ENCODE results near the gene SLC12A2.

The SLC12A2 gene

DNA sequence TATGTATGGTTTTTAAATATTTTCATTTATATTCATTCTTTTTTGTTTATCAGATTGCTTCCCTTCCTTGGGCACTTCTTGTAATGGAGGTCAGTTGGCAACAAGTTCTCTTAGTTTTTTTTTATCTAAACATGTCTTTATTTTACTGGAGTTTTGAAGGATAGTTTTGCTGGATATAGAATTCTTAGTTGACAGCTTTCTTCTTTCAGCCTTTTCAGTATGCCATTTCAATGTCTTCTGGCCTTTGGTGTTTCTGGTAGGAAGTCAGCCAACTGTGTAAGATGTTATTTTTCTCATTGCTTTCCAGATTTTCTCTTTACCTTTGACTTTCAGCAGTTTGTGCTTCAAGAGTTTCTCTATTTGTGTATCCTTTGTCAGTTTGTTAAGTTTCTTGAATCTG is 14.2 kb downstream of the SLC12A2 start:
- FAIRE-seq, result no peak

DNA sequence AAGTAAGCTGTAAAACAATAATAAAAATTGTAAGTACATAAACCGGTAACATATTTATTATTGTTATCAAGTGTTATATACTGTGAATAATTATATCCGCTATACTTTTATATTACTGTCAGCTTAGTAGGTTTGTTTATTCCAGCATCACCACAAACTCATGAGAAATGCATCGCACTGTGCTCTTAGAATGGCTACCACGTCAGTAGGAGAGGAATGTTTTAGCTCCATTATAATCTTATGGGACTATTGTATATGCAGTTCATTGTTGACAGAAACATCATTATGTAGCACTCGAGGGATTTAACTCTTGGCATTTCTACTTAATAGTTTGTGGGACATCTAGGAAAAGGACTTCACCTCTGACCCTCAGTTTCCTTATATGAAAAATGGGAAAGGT is 16.4 kb downstream of the SLC12A2 start:
- FAIRE-seq, result no peak

DNA sequence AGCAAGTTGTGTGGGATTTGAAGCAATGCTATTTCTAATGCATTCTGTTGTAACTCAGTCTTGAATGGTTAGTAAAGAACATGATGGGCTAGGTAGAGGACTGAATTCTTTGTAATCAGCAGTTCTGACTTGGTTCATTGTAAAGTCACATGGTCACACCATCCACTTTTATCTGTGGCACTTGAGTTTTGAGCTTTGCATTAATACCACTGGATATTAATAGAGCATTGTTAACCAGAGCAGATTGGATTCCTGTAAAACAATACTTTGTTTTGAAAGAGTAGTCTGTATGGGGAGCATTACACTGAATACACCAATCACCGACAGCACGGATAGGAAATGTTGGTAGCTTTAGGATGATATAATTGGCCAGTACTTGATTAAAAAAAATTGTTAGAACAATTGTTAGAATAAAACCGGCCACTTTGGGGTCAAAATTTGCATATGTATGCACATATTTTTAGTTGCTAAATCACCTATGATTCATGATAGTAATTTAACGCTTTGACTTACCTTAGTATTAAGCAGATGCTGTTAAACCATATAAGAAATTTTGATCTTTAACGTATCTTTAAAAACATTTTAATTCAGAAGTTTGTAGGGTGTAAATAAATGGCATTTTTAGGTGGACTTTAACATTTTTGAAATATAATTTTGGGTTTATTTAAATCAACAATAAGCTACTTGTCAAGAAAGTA is 17.4 kb downstream of the SLC12A2 start:
- FAIRE-seq, result no peak

DNA sequence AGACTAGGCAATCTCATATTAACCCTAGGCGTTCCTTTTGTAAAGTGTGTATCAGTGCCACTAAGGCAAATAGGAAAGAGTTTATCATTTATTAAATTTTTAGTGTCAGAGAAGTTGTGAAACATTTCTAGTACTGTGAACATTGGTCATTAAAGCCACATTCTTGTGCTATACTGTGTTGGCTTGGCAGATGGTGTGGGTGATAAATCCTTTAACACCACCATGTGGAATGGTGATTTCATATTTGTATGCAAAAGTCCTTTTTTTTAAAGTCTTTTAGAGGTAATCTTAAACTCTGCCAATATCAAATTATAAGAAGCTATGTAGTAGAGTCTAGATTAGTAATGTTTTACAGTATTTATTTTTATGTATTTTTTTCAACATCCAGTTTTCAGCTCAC is 18.1 kb downstream of the SLC12A2 start:
- no peak for FAIRE-seq

DNA sequence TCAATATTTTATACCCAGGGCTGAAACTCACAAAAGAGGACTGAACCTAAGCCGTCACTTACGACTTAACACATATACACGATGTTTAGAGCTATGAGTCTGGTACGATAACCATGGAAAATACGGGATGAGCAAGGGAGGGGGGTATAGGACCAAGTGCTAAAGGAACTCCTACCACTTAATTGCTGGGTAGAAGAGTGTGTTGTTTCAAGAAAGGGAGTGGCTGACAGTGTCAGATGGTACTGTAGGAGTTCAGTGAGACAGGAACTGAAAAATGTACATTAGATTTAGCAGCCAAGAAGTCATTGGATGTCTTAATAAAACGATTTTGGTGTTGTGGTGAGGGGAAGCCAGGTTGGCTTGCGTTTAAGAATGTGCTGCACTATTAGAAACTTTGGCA is 21.6 kb downstream of the SLC12A2 start:
- no peak for FAIRE-seq

DNA sequence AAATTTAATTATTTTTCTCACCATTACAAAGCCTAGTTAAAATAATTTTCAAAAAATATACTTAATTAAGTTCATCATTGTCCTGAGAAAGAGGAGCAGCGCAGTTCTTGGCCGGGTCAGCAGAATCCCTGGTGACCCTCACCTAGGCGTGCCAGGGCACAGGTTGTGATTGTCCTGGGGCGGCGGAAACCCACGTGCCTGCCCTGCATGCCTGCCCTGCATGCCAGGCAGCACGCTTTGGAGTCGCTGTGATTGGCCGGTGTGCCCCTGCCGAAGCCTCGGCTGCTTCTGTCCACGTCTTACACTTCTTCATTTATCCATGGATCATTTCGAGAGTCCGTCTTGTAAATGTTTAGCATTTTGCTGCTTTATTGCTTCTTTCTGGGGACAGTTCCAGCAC is 25.6 kb downstream of the SLC12A2 start:
- no peak for FAIRE-seq

DNA sequence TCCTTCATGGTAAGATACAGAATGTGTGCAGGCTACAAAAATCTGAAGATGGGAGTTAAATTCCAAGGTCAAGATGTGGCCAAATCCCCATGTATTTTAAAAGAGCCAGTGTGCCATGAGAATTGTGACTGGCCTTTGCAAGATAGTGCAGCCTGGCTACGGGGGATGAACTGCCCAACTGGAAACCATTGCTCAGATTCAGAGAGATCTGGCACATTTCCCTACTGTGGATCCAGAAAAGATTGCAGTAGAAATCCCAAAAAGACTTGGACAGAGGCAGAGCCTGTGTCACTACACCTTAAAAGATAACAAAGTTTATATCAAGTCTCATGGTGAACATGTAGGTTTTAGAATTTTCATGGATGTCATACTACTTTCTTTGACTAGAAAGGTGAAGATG is 26.2 kb downstream of the SLC12A2 start:
- no peak for FAIRE-seq

DNA sequence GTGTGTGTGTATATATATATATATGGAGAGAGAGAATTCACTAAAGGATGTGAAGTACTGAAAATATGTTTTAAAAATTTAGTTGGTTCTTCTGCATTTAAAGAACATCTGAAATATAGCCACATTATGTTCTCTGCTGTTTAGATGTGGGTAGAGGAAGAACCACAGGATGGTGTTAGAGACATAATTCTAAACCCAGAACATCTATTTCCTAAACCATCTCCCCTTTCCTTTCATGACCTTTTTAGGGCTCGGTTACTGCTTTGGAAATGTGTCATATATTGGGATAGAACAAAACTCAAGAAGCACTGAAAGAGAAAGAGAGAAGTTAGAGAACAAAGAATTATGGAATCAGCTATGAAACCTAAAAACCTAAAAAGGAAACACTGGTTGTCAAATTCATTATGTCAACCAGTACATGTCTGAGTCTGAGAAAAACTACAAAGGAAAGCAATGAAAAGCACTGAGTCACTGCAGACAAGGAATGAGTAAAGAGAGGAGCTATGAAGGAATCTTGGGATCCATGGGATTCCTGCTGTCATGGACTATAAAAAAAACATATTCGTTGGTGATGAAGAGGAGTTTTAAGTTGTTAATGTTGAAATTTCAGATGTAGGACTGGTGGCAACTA is 28.4 kb downstream of the SLC12A2 start:
- no peak for FAIRE-seq

DNA sequence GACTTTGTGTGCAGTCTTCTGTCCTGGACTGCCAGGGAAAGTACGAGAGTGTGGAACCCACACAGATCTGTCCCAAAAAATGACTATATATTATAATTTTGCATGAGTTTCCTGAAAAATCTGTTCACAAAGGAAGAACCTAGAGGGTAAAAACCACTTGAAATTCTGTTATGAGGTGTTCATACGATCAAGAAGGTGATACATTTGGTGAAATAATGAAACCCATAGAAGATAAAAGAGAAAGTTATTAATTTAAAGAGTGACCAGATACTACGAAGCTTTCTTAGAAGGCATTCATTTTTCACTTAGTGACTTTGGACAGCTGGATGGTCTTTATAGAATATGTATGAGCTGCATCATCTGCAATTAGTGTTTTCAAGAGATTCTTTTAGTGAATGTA is 32.9 kb downstream of the SLC12A2 start:
- FAIRE-seq, result no peak

DNA sequence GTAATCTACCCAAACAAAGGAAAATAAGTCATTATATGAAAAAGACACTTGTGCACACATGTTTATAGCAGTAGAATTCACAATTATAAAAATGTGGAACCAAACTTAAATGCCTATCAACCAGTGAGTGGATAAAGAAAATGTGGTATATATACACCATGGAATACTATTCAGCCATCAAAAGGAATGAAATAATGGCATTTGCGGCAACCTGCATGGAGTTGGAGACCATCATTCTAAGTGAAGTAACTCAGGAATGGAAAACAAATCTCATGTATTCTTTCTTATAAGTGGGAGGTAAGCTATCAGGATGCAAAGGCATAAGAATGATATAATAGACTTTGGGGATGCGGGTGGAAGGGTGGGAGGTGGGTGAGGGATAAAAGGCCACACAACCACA is 34.6 kb downstream of the SLC12A2 start:
- FAIRE-seq, result no peak

DNA sequence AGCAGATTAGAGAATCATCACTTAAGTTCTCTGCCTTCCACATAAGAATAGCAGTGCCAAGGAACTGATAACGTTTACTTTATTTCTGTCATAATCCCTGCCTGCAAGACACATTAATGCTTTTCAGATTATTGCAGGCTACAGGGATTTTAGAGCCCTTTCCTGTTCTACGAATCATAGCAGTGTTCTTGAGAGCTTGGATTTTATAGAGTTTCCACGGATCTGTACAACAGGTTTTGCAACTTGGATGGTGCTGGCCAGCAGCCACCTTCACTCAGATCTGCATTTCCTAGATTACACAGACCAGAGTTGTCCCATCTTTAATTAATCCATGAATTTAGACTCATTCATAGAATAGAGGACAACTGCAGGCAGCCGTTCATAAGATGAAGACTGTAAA is 38.1 kb downstream of the SLC12A2 start:
- FAIRE-seq, result no peak

DNA sequence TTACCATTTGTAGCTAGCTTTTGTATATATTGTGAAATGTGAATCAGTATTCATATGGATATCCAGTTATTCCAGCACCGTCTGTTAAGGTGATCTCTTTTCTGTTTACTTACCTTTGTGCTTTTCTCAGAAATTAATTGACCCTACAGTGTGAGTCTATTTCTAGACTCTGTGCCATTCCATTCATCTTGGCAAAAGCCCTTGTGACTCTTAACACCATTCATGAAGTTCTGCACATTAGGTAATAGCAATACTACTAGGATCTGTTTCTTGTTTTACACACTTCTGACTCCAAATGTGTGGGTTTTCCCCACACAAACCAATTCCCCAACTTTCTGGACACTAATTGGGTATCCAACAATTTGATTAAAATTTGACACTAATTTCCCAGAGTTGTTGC is 40.4 kb downstream of the SLC12A2 start:
- no peak for FAIRE-seq

DNA sequence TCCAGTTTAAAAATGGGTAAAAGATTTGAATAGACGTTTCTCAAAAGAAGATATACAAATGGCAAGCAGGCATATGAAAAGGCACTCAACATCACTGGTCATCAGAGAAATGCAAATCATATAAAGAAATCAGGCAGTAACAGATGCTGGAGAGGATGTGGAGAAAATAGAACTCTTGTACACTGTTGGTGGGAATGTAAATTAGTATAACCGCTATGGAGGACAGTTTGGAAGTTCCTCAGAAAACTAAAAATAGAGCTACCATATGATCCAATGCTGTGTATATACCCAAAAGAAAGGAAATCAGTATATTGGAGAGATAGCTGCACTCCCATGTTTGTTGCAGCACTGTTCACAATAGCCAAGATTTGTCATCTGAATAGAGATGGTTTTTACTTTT is 42.7 kb downstream of the SLC12A2 start:
- no peak for FAIRE-seq

DNA sequence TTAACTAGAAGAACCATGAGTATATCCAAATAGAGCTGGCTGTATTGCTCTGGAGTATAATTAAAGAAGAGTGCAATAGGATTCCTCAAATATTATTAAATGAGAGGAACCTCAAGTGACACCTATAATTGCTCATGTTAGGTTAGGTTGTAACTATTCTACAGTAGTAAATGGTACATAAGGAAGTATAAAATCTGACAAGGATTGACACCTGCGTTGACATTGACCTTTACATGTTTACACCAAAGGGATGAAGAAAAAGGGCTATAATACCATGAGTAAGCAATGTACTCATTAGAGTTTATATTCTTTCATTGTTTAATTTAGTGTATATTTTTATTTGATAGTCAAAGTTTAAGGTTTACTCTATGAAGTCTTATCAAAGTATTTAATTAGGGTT is 48.9 kb downstream of the SLC12A2 start:
- no peak for FAIRE-seq

DNA sequence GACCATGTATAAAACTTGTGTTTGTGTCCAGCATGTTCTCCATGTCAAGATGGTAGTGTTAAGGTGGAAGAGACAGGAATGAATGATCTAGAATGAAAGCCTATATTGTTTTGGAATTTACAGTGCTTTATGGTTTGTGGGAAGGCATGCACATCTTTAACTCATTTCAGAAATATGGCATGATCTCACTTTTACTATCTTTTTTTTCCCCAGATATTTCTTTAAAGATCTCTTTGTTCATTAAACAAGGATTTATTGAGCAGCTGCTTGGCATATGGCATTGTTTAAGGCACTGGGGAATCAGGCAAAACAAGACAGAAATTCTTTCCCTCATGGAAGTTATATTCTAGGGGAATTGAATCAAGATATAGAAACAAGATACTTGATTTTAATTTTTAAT is 51.7 kb downstream of the SLC12A2 start:
- FAIRE-seq, result no peak

DNA sequence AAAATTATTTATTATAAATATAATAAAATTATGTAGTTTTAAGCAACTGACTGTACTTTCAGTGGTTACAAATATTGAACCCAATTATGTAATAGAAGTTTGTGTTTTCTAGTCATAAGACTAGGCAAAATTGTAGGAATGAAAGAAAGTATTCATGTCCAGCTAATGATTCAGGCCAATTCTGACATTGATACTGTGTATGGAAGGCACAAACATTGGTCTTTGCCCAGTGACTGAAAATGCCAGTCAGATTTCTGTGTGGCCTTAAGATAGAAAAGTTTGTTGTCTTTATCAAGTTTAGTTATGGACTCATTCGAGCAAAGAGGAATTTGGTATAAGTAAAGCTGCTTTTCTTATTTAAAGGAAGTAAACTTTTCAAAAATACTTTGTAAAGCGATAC is 60.3 kb downstream of the SLC12A2 start:
- peak; percentile 5 for FAIRE-seq

DNA sequence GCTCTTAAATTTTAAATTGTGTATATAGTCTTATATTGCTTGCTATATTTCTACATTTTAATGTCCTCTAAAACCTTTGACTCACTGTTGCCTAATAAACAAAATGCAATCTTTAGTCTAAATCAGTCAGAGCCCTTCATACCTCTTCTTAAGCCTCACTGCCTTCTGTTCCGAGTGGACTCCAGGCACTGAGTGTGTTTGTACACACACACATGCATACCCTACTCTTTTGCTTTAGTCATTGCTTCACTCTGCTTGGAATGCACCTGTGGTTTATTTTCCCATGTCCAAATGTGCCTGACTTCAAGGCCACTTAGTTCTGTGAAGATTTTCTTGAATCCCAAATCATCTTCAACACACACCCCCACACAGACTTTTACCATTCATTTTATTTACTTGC is 60.9 kb downstream of the SLC12A2 start:
- no peak for FAIRE-seq

DNA sequence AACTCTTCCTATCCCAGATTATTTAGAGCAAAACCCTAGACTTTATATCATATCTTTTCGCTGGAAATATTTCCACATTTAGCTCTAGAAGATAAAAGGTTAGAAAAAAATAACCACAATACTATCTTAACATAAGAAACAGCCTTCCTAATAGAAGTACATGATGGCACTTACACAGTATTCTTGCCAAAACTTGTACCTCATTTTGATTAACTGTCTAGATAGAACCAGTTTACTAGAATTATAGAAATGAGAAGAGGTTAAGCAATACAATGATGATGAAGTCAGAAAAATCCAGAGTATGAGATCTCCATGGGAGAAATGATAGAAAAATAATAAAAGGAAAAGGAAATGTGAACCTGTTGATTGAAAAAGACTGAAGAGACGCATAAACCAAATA is 63.1 kb downstream of the SLC12A2 start:
- FAIRE-seq, result no peak

DNA sequence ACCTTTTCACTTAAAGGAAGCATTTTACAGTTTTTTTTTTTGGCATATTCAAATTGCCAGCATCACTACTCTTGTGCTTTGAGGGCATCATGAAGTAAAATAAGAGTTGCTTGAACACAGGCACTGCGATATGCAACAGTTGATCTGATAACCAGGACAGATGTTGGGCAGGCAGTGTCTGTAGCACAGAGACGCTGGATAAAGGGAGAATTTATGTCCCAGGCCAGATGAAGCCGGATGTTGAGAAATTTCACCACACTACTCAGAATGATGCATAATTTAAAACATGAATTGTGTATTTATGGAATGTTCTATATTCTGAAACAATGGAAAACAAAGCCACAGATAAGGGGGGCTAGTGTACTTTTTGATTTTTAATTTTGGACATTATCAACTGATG is 71.4 kb downstream of the SLC12A2 start:
- no peak for FAIRE-seq

DNA sequence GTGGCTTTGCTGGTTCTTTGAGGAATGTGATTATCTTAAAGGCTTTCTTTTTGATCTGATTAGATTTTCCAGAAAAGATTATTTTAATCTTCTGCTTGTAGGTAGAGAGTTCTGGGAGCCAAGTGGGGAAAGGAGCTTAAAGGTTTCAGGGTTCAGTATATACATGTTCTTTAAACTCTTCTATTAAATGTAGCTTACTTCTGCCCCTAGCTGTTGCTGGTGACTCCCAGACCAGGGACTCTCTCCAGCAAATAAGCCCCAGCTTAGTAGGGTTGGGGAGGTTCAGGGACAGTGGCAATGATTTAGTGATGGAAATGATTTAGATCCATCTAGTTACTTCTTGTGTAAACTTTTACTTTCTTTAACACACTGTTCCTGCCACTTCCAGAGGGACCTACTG is 72.2 kb downstream of the SLC12A2 start:
- no peak for FAIRE-seq

DNA sequence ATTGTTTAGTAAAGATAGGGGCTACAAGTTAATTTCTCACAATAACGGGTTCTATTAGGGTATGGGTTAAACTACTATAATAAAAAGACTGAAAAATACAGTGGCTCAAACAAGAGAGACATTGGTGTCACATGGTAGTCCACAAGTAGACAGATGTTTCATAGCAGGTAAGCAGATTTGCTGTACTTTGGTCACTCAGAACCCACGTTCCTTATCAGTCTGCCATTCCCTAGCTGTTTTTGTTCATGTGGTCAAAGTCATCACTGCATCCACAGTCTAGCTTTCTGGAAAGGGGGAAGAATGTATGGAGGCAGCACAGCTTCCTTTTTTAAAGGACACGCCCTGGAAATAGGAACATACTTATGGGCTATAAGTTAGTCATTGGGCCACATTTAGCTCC is 73.0 kb downstream of the SLC12A2 start:
- no peak for FAIRE-seq

DNA sequence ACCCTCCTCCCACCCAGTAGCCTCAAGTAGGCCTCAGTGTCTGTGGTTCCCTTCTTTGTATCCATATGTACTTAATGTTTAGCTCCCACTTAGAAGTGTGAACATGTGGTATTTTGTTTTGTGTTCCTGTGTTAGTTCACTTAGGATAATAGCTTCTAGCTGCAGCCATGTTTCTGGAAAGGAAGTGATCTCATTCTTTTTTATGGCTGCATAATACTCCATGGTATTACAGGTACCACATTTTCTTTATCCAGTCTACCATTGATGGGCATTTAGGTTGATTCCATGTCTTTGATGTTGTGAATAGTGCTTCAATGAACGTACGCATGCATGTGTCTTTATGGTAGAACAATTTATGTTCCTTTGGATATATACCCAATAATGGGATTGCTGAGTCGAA is 74.8 kb downstream of the SLC12A2 start:
- FAIRE-seq, result no peak

DNA sequence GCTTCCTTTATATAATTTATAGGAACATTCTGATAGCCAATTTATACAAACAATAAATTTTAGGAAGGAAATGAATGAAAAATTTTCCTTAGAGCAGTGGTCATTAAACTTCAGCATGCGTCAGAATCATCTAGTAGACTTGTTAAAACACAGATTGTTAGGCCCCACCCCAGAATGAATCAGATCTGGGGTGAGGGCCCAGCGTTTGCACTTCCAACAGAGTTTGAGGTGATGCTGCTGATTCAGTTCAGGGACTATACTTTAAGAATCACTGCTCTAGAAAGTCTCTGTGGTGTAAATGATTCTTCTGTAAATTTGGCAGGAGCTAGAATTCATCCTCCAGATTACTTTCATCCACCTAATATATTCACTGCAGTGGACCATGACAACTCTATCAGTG is 80.4 kb downstream of the SLC12A2 start:
- FAIRE-seq, result no peak

DNA sequence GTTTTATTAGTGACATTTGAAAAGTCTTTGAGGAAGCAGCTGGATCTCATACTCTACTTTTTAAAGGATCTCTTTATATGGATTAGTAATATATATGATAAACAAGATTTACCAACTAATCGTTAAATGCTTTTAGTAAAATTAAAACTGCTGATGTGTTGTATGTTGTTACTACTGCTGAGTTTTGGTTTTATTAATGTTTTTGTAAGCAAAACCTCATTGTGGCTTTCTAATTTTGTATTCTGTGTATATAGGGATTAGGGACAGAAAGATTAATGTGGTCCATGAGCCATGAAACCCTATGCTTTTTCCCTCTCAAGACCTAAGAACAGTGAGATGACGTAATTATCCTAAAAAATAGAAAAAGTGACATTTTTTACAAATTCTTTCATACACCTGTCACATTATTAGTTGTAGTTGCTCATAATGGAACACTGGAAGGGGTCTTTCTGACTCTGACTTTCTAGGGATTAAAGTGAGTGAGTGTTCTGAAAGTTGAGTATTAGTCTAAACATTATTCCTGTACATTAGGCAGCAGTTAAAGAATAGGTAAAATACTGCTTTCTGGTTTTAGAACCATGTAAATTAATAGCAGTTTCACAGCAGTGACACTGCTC is 85.9 kb downstream of the SLC12A2 start:
- FAIRE-seq, result no peak

DNA sequence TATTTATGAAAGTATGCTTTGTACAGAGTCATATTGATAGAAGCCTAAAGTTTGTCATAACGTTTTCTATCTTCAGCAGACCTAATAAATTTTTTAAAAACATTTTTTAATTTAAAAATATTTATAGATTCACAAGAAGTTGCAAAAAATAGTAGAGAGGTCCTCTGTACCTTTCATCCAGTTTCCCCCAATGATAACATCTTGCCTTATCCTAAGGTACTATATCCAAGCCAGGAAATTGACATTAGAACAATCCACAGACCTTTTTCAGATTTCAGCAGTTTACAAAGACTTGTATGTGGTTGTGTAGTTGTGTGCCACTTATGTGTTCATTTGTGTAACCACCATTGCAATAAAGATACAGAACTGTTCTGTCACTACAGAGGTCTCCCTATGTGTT is 88.5 kb downstream of the SLC12A2 start:
- no peak for FAIRE-seq

Measured in islet of Langerhans (tissue), 1 donor.